HCT116 (cell line): Measurements from ENCODE around the gene KCNQ1OT1. TPM values are rescaled to one million over a fixed set of nuclear protein-coding genes. Genes with fewer than 3 reads are reported as not detected.

ENCODE experiments used
- ATAC-seq: fragments of 200-7000 bp; cut with Tn5 transposase; 2 replicates; pipeline ENCODE4 v1.9.1; 2020; ENCODE audit warnings: mild to moderate bottlenecking, moderate library complexity
- BruUV-seq: library from RNA; stranded (reverse); fragments of 400-500 nt; replicated peaks from 2 replicates; lab custom pipeline; 2021; lab: Mats Ljungman, UMichigan
- CTCF ChIA-PET: fragments of 300-600 bp; sonication (Branson Sonifier 250); formaldehyde crosslinking; loops from one replicate; lab custom pipeline; 2021; ENCODE audit warnings: antibody characterized with exemption; lab: Charles Lee
- POLR2A ChIA-PET: fragments of 300-600, 350-600 bp; sonication (Branson Sonifier 250); formaldehyde crosslinking; loops from one replicate; lab custom pipeline; 2021; ENCODE audit warnings: antibody characterized with exemption; lab: Charles Lee
- RAD21 ChIA-PET, 2 experiments: fragments of 300-600 bp; sonication (Branson Sonifier 250); formaldehyde crosslinking; loops; one replicate each; lab custom pipeline; 2023; ENCODE audit warnings: low total read pairs in 2 of 2; ENCODE audit not compliant: uncharacterized antibody in 2 of 2, unreplicated experiment in 2 of 2, low non-redundant PET in 1 of 2; lab: Charles Lee
- DNase-seq: peaks from one replicate; pipeline ENCODE4 v3.0.0-alpha.2; 2010; ENCODE audit warnings: low read depth, low spot score
- H2AFZ ChIP-seq: fragments of 200-600 bp; shearing (Covaris generic), sonication (generic); 2 replicates; pipeline ENCODE4 v1.6.1; 2017; ENCODE audit warnings: low read depth, mixed run types, mixed read lengths, antibody characterized with exemption, low read length; ENCODE audit not compliant: poor library complexity, severe bottlenecking
- H3K27ac ChIP-seq: 2 replicates; pipeline ENCODE4 v1.5.1; 2012; ENCODE audit warnings: low read depth, low read length
- H3K27me3 ChIP-seq: fragments of 200-600 bp; sonication (generic); 2 replicates; pipeline ENCODE4 v1.6.1; 2016; ENCODE audit warnings: mixed run types, low read length, mixed read lengths; ENCODE audit not compliant: insufficient read depth
- H3K36me3 ChIP-seq, 2 experiments: fragments of 200-500 bp in 1 of 2; fragments of 200-600 bp in 1 of 2; sonication (Bioruptor generic) in 1 of 2; sonication (generic) in 1 of 2; 2 replicates each; pipeline versions ENCODE4 v1.5.1 to v1.6.1; 2014 to 2016; ENCODE audit warnings: low read length in 2 of 2, inconsistent platforms in 1 of 2, mixed read lengths in 1 of 2, mixed run types in 1 of 2; ENCODE audit not compliant: insufficient read depth in 2 of 2, control insufficient read depth in 1 of 2
- H3K4me1 ChIP-seq, 2 experiments: fragments of 200-600 bp in 1 of 2; sonication (generic) in 1 of 2; 2 replicates each; pipeline versions ENCODE4 v1.5.1 to v1.6.1; 2012 to 2017; ENCODE audit warnings: low read length in 2 of 2, inconsistent platforms in 1 of 2, mild to moderate bottlenecking in 1 of 2, mixed read lengths in 1 of 2, mixed run types in 1 of 2, moderate library complexity in 1 of 2; ENCODE audit not compliant: insufficient read depth in 2 of 2, control insufficient read depth in 1 of 2
- H3K4me2 ChIP-seq: fragments of 200-600 bp; sonication (generic); 2 replicates; pipeline ENCODE4 v1.6.1; 2017; ENCODE audit warnings: mixed run types, low read length, mixed read lengths
- H3K4me3 ChIP-seq, 2 experiments: fragments of 200-600 bp in 1 of 2; sonication (generic) in 1 of 2; replicated peaks in 1 of 2; 2 replicates each; pipeline ENCODE4 v1.5.1; 2011 to 2016; ENCODE audit warnings: low read length in 2 of 2, control low read depth in 1 of 2, low read depth in 1 of 2, mild to moderate bottlenecking in 1 of 2, mixed read lengths in 1 of 2, mixed run types in 1 of 2
- H3K79me2 ChIP-seq: fragments of 200-600 bp; sonication (generic); 2 replicates; pipeline ENCODE4 v1.6.1; 2017; ENCODE audit warnings: mild to moderate bottlenecking, mixed run types, low read length, moderate library complexity, mixed read lengths; ENCODE audit not compliant: insufficient read depth
- H3K9ac ChIP-seq: fragments of 200-600 bp; sonication (generic); 2 replicates; pipeline ENCODE4 v1.6.1; 2016; ENCODE audit warnings: low read length, mixed read lengths
- H3K9me2 ChIP-seq: fragments of 200-600 bp; sonication (generic), shearing (Covaris generic); 2 replicates; pipeline ENCODE4 v1.6.1; 2017; ENCODE audit warnings: mixed run types, mild to moderate bottlenecking, moderate library complexity; ENCODE audit not compliant: insufficient read depth
- H3K9me3 ChIP-seq, 2 experiments: fragments of 200-500 bp in 1 of 2; fragments of 200-600 bp in 1 of 2; sonication (Bioruptor generic) in 1 of 2; sonication (generic) in 1 of 2; 2 replicates each; pipeline ENCODE4 v1.6.1; 2014 to 2017; ENCODE audit warnings: low read length in 2 of 2, mixed read lengths in 2 of 2, inconsistent platforms in 1 of 2, low read depth in 1 of 2, mild to moderate bottlenecking in 1 of 2, mixed run types in 1 of 2, moderate library complexity in 1 of 2; ENCODE audit not compliant: control insufficient read depth in 1 of 2, insufficient read depth in 1 of 2
- H4K20me1 ChIP-seq: fragments of 200-600 bp; sonication (generic), shearing (Covaris generic); 2 replicates; pipeline ENCODE4 v1.6.1; 2017; ENCODE audit warnings: mixed run types, mild to moderate bottlenecking, moderate library complexity; ENCODE audit not compliant: insufficient read depth
- ATF3 ChIP-seq: IDR thresholded peaks from 2 replicates; pipeline ENCODE4 v1.6.1; 2012
- CBX3 ChIP-seq: IDR thresholded peaks from 2 replicates; pipeline ENCODE4 v1.6.1; 2012; ENCODE audit warnings: low read depth
- CEBPB ChIP-seq: IDR thresholded peaks from 2 replicates; pipeline ENCODE4 v1.6.1; 2012; ENCODE audit warnings: low read depth
- EGR1 ChIP-seq: IDR thresholded peaks from 2 replicates; pipeline ENCODE4 v1.6.1; 2012; ENCODE audit warnings: low read depth
- ELF1 ChIP-seq: IDR thresholded peaks from 2 replicates; pipeline ENCODE4 v1.6.1; 2012; ENCODE audit warnings: low read depth, borderline replicate concordance
- EZH2 ChIP-seq: fragments of 200-600 bp; sonication (generic); IDR thresholded peaks from 2 replicates; pipeline ENCODE4 v1.6.1; 2017; ENCODE audit warnings: antibody characterized with exemption, mixed run types
- EZH2phosphoT487 ChIP-seq: fragments of 200-600 bp; IDR thresholded peaks from 2 replicates; pipeline ENCODE4 v1.6.1; 2018; ENCODE audit warnings: antibody characterized with exemption, borderline replicate concordance
- FOSL1 ChIP-seq: IDR thresholded peaks from 2 replicates; pipeline ENCODE4 v1.6.1; 2012; ENCODE audit warnings: low read depth
- JUND ChIP-seq: IDR thresholded peaks from 2 replicates; pipeline ENCODE4 v1.6.1; 2012
- POLR2A ChIP-seq: IDR thresholded peaks from 2 replicates; pipeline ENCODE4 v1.7.0; 2011; ENCODE audit warnings: borderline replicate concordance; ENCODE audit not compliant: insufficient read depth, insufficient read length; ENCODE audit errors: extremely low read depth
- RAD21 ChIP-seq: IDR thresholded peaks from 2 replicates; pipeline ENCODE4 v1.6.1; 2012; ENCODE audit warnings: low read depth, mild to moderate bottlenecking
- SIN3A ChIP-seq: IDR thresholded peaks from 2 replicates; pipeline ENCODE4 v1.6.1; 2012; ENCODE audit warnings: low read depth
- SRF ChIP-seq: IDR thresholded peaks from 2 replicates; pipeline ENCODE4 v1.6.1; 2012; ENCODE audit warnings: low read depth
- TCF7L2 ChIP-seq: IDR thresholded peaks from 2 replicates; pipeline ENCODE4 v1.7.0; 2011; ENCODE audit warnings: borderline replicate concordance, inconsistent platforms; ENCODE audit not compliant: insufficient read depth, insufficient read length; ENCODE audit errors: extremely low read depth
- YY1 ChIP-seq: IDR thresholded peaks from 2 replicates; pipeline ENCODE4 v1.6.1; 2011; ENCODE audit warnings: low read length, low read depth, moderate library complexity, mild to moderate bottlenecking; ENCODE audit not compliant: insufficient replicate concordance; ENCODE audit errors: extremely low read depth
- ZFX ChIP-seq: fragments of 450-650 bp; IDR thresholded peaks from 2 replicates; pipeline ENCODE4 v1.6.1; 2017
- intact Hi-C: fragments of 100-400 bp; cut with micrococcal nuclease; formaldehyde crosslinking; loops from 2 replicates; pipeline ENCODE4 v1.10.0; 2022
- total RNA-seq: library from RNA; stranded (reverse); gene quantifications from one replicate; pipeline ENCODE4 v1.2.1, GENCODE V29; 2021; ENCODE audit not compliant: unreplicated experiment
- TF ChIP-seq, protein P1 (sequence below): IDR thresholded peaks from 2 replicates; pipeline ENCODE4 v1.6.1; 2011; ENCODE audit warnings: mild to moderate bottlenecking, low read length, moderate library complexity; ENCODE audit not compliant: insufficient replicate concordance; ENCODE audit errors: extremely low read depth
- TF ChIP-seq, protein P2 (sequence below), 3 experiments: fragments of 200-600 bp in 1 of 3; sonication (generic) in 1 of 3; IDR thresholded peaks in 2 of 3; conservative IDR thresholded peaks in 1 of 3; 2 replicates each; pipeline ENCODE4 v1.5.1; 2012 to 2017; ENCODE audit warnings: low read depth in 2 of 3, low read length in 2 of 3, antibody characterized with exemption in 1 of 3, borderline replicate concordance in 1 of 3, control low read depth in 1 of 3, mild to moderate bottlenecking in 1 of 3, mixed read lengths in 1 of 3, mixed run types in 1 of 3, moderate library complexity in 1 of 3; ENCODE audit not compliant: insufficient read depth in 1 of 3
- TF ChIP-seq, protein P3 (sequence below): IDR thresholded peaks from 2 replicates; pipeline ENCODE4 v1.6.1; 2012; ENCODE audit warnings: low read depth

KCNQ1OT1 gene
- total RNA-seq, 1 experiment from 2014 or later: 1.1 TPM

DNA sequence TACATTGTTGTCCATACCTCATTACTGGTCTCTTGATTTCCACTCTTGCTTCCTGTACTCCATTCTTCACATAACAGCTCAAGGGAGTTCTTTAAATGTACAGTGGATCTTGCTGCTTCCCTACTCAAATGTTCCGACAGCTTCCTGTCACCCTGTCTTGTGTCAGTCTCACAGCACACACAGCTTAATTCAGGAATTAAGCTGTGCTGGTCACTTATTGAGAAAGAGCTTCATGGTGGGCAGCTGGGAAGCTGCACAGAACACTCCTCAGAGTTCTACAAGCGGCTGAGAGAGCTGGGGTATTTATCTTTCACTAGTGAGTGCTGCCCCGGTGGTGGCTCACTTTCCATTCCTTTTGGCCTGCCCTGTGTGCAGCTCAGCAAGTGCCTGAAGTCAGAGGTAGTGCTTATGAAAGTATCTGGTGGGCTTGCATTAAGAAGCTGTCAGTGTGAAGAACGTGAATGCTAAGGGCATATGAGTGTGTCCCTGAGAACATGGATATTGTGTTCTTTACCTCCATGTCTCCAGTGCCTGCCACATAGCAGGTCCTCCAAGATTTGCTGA is 48.7 kb downstream of the KCNQ1OT1 start:
- DNase-seq (no peak), ATAC-seq (no peak)
- Histone ChIP-seq H3K27me3 (no peaks in the 10 kb centered on the region), H3K36me3 (no peaks in the 10 kb centered on the region), H3K79me2 (no peaks in the 10 kb centered on the region), H2AFZ (no peak overlapping the region), H3K4me3 (no peak overlapping the region), H3K4me1 (no peaks in the 10 kb centered on the region), H3K4me2 (no peak overlapping the region), H3K9me3 (peaks cover 5 to 10% of the 10 kb centered on the region in 2 experiments; a peak in 2 of 4 replicates), H3K9ac (no peak overlapping the region), H3K27ac (no peak overlapping the region)
- RAD21 ChIA-PET: no interaction called here
- no TSS peak for BruUV-seq
- intact Hi-C loops: no loop called here
- no peak for TF ChIP-seq EGR1
- no peak for TF ChIP-seq ZFX
- TF ChIP-seq, protein P1, sequence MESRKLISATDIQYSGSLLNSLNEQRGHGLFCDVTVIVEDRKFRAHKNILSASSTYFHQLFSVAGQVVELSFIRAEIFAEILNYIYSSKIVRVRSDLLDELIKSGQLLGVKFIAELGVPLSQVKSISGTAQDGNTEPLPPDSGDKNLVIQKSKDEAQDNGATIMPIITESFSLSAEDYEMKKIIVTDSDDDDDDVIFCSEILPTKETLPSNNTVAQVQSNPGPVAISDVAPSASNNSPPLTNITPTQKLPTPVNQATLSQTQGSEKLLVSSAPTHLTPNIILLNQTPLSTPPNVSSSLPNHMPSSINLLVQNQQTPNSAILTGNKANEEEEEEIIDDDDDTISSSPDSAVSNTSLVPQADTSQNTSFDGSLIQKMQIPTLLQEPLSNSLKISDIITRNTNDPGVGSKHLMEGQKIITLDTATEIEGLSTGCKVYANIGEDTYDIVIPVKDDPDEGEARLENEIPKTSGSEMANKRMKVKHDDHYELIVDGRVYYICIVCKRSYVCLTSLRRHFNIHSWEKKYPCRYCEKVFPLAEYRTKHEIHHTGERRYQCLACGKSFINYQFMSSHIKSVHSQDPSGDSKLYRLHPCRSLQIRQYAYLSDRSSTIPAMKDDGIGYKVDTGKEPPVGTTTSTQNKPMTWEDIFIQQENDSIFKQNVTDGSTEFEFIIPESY: no peak
- TF ChIP-seq, protein P2, sequence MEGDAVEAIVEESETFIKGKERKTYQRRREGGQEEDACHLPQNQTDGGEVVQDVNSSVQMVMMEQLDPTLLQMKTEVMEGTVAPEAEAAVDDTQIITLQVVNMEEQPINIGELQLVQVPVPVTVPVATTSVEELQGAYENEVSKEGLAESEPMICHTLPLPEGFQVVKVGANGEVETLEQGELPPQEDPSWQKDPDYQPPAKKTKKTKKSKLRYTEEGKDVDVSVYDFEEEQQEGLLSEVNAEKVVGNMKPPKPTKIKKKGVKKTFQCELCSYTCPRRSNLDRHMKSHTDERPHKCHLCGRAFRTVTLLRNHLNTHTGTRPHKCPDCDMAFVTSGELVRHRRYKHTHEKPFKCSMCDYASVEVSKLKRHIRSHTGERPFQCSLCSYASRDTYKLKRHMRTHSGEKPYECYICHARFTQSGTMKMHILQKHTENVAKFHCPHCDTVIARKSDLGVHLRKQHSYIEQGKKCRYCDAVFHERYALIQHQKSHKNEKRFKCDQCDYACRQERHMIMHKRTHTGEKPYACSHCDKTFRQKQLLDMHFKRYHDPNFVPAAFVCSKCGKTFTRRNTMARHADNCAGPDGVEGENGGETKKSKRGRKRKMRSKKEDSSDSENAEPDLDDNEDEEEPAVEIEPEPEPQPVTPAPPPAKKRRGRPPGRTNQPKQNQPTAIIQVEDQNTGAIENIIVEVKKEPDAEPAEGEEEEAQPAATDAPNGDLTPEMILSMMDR (IDR thresholded peaks at IDR 0.05 in 2 of 3, conservative IDR thresholded peaks at IDR 0.05 in 1 of 3; ENCODE audit: borderline replicate concordance in 1 of 3, insufficient read depth in 1 of 3, low read depth in 2 of 3, low read length in 2 of 3): no peak
- no peak for TF ChIP-seq EZH2
- no peak for TF ChIP-seq ELF1
- TF ChIP-seq, protein P3, sequence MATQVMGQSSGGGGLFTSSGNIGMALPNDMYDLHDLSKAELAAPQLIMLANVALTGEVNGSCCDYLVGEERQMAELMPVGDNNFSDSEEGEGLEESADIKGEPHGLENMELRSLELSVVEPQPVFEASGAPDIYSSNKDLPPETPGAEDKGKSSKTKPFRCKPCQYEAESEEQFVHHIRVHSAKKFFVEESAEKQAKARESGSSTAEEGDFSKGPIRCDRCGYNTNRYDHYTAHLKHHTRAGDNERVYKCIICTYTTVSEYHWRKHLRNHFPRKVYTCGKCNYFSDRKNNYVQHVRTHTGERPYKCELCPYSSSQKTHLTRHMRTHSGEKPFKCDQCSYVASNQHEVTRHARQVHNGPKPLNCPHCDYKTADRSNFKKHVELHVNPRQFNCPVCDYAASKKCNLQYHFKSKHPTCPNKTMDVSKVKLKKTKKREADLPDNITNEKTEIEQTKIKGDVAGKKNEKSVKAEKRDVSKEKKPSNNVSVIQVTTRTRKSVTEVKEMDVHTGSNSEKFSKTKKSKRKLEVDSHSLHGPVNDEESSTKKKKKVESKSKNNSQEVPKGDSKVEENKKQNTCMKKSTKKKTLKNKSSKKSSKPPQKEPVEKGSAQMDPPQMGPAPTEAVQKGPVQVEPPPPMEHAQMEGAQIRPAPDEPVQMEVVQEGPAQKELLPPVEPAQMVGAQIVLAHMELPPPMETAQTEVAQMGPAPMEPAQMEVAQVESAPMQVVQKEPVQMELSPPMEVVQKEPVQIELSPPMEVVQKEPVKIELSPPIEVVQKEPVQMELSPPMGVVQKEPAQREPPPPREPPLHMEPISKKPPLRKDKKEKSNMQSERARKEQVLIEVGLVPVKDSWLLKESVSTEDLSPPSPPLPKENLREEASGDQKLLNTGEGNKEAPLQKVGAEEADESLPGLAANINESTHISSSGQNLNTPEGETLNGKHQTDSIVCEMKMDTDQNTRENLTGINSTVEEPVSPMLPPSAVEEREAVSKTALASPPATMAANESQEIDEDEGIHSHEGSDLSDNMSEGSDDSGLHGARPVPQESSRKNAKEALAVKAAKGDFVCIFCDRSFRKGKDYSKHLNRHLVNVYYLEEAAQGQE: no peak
- no peak for TF ChIP-seq CEBPB
- TF ChIP-seq JUND: no peak
- no peak for TF ChIP-seq SRF
- no peak for TF ChIP-seq TCF7L2
- TF ChIP-seq ATF3: no peak
- TF ChIP-seq POLR2A: no peak
- TF ChIP-seq FOSL1: no peak
- no peak for TF ChIP-seq YY1
- TF ChIP-seq RAD21: no peak
- TF ChIP-seq CBX3: no peak
- TF ChIP-seq SIN3A: no peak
- TF ChIP-seq EZH2phosphoT487: no peak
- TF ChIP-seq, all 23 proteins: peak for 0
- Histone ChIP-seq H3K9me2 (no peaks in the 10 kb centered on the region), H4K20me1 (no peaks in the 10 kb centered on the region)
- ChIA-PET CTCF (no interaction called here), POLR2A (no interaction called here)
